ENCODE measurements around the gene MRPS5.

MRPS5 gene

GRCh38 chr2:95086017-95086416 lies 35.6 kb downstream of the MRPS5 start:
- TF ChIP-seq MAX (IDR thresholded peaks at IDR 0.05; ENCODE audit: low read depth, low read length) (no peak), MYC (IDR thresholded peaks at IDR 0.05; ENCODE audit: low read depth, low read length) (no peak), POLR2A (IDR thresholded peaks at IDR 0.05; ENCODE audit: extremely low read depth, insufficient read length) (no peak), CTCF (IDR thresholded peaks at IDR 0.05; ENCODE audit: low read depth, low read length) (no peak)
- H3K4me3 ChIP-seq (ENCODE audit: low read depth, low read length), result no peak overlapping the region
- DNase-seq (ENCODE audit: low read depth), result no peak

GRCh38 chr2:95082477-95082876 lies 39.1 kb downstream of the MRPS5 start:
- no peak for DNase-seq (ENCODE audit: low read depth)
- TF ChIP-seq MAX (IDR thresholded peaks at IDR 0.05; ENCODE audit: low read depth, low read length) (no peak), MYC (IDR thresholded peaks at IDR 0.05; ENCODE audit: low read depth, low read length) (no peak), POLR2A (IDR thresholded peaks at IDR 0.05; ENCODE audit: extremely low read depth, insufficient read length) (no peak), CTCF (IDR thresholded peaks at IDR 0.05; ENCODE audit: low read depth, low read length) (no peak)
- no peak overlapping the region for H3K4me3 ChIP-seq (ENCODE audit: low read depth, low read length)

- no peak for DNase-seq (ENCODE audit: low read depth)
- no peak overlapping the region for H3K4me3 ChIP-seq (ENCODE audit: low read depth, low read length)
- TF ChIP-seq CTCF (IDR thresholded peaks at IDR 0.05; ENCODE audit: low read depth, low read length) (no peak), MYC (IDR thresholded peaks at IDR 0.05; ENCODE audit: low read depth, low read length) (no peak), MAX (IDR thresholded peaks at IDR 0.05; ENCODE audit: low read depth, low read length) (no peak), POLR2A (IDR thresholded peaks at IDR 0.05; ENCODE audit: extremely low read depth, insufficient read length) (no peak)
Observed at GRCh38 chr2:95079199-95079683, 42.4 kb downstream of the MRPS5 start.

- TF ChIP-seq CTCF (IDR thresholded peaks at IDR 0.05; ENCODE audit: low read depth, low read length), result no peak
- no peak for DNase-seq (ENCODE audit: low read depth)
- no peak overlapping the region for H3K4me3 ChIP-seq (ENCODE audit: low read depth, low read length)
Observed at GRCh38 chr2:95077861-95078603, 43.6 kb downstream of the MRPS5 start.

- no peak for TF ChIP-seq MYC (IDR thresholded peaks at IDR 0.05; ENCODE audit: low read depth, low read length)
- no peak for TF ChIP-seq MAX (IDR thresholded peaks at IDR 0.05; ENCODE audit: low read depth, low read length)
- no peak for TF ChIP-seq POLR2A (IDR thresholded peaks at IDR 0.05; ENCODE audit: extremely low read depth, insufficient read length)
- no peak for TF ChIP-seq CTCF (IDR thresholded peaks at IDR 0.05; ENCODE audit: low read depth, low read length)
- no peak overlapping the region for H3K4me3 ChIP-seq (ENCODE audit: low read depth, low read length)
- DNase-seq (ENCODE audit: low read depth), result peak; percentile 25
Observed at GRCh38 chr2:95077530-95077825, 44.1 kb downstream of the MRPS5 start.
